HEK293 (cell line): ENCODE measurements around the gene MTA3.

ENCODE experiments used
- CTCF ChIA-PET: fragments of 350-600 bp; formaldehyde crosslinking; extraction: SDS; loops from one replicate; lab custom pipeline; 2021; ENCODE audit warnings: antibody characterized with exemption; lab: Yijun Ruan, JAX
- POLR2A ChIA-PET: fragments of 300-600 bp; formaldehyde crosslinking; extraction: SDS; loops from one replicate; lab custom pipeline; 2020; ENCODE audit warnings: antibody characterized with exemption, inconsistent platforms; lab: Yijun Ruan, JAX
- H3K27ac ChIP-seq: fragments of 200-500 bp; sonication (Bioruptor generic); 2 replicates; pipeline ENCODE4 v1.5.1; 2014; ENCODE audit warnings: low read depth, low read length, control low read depth, inconsistent platforms; ENCODE audit errors: extremely low read depth
- H3K36me3 ChIP-seq, 2 experiments: fragments of 200-500 bp in 1 of 2; sonication (Bioruptor generic) in 1 of 2; 1 replicate in 1 of 2; 2 replicates in 1 of 2; pipeline ENCODE4 v1.5.1; 2014 to 2017; ENCODE audit warnings: inconsistent platforms in 2 of 2, low read length in 2 of 2; ENCODE audit not compliant: control insufficient read depth in 2 of 2, insufficient read depth in 1 of 2
- H3K4me1 ChIP-seq: fragments of 200-500 bp; sonication (Bioruptor generic); 2 replicates; pipeline ENCODE4 v1.5.1; 2014; ENCODE audit warnings: mild to moderate bottlenecking, low read length, inconsistent platforms; ENCODE audit not compliant: control insufficient read depth, insufficient read depth
- H3K4me3 ChIP-seq: 2 replicates; pipeline ENCODE4 v1.5.1; 2011; ENCODE audit warnings: low read depth, mild to moderate bottlenecking, control low read depth, low read length, moderate library complexity
- H3K9me3 ChIP-seq: fragments of 200-500 bp; sonication (Bioruptor generic); 2 replicates; pipeline ENCODE4 v1.5.1; 2014; ENCODE audit warnings: low read depth, low read length, inconsistent platforms; ENCODE audit not compliant: control insufficient read depth, insufficient read depth
- CTCF ChIP-seq: fragments of 450-650 bp; formaldehyde crosslinking; IDR thresholded peaks from 2 replicates; pipeline ENCODE4 v1.5.1; 2016; ENCODE audit warnings: missing biosample characterization, missing genetic modification characterization
- FEZF1 ChIP-seq: fragments of 450-650 bp; formaldehyde crosslinking; IDR thresholded peaks from 2 replicates; pipeline ENCODE4 v1.5.1; 2016; ENCODE audit warnings: missing biosample characterization, missing genetic modification characterization
- GLIS2 ChIP-seq: fragments of 450-650 bp; formaldehyde crosslinking; IDR thresholded peaks from 2 replicates; pipeline ENCODE4 v1.5.1; 2016; ENCODE audit warnings: missing biosample characterization, missing genetic modification characterization
- INSM2 ChIP-seq: fragments of 450-650 bp; formaldehyde crosslinking; IDR thresholded peaks from 2 replicates; pipeline ENCODE4 v1.5.1; 2016; ENCODE audit warnings: missing biosample characterization, missing genetic modification characterization
- OVOL3 ChIP-seq: fragments of 450-650 bp; formaldehyde crosslinking; IDR thresholded peaks from 2 replicates; pipeline ENCODE4 v1.5.1; 2016; ENCODE audit warnings: missing biosample characterization, missing genetic modification characterization
- PRDM2 ChIP-seq: fragments of 450-650 bp; formaldehyde crosslinking; IDR thresholded peaks from 2 replicates; pipeline ENCODE4 v1.5.1; 2016; ENCODE audit warnings: missing biosample characterization, missing genetic modification characterization, borderline replicate concordance
- SP3 ChIP-seq: fragments of 450-650 bp; formaldehyde crosslinking; IDR thresholded peaks from 2 replicates; pipeline ENCODE4 v1.5.1; 2016; ENCODE audit warnings: missing biosample characterization, missing genetic modification characterization
- ZBTB49 ChIP-seq: fragments of 450-650 bp; formaldehyde crosslinking; IDR thresholded peaks from 2 replicates; pipeline ENCODE4 v1.5.1; 2016; ENCODE audit warnings: missing biosample characterization, missing genetic modification characterization, low read depth
- ZBTB6 ChIP-seq: fragments of 450-650 bp; formaldehyde crosslinking; IDR thresholded peaks from 2 replicates; pipeline ENCODE4 v1.5.1; 2017; ENCODE audit warnings: missing biosample characterization, missing genetic modification characterization
- ZNF121 ChIP-seq: fragments of 450-650 bp; formaldehyde crosslinking; IDR thresholded peaks from 2 replicates; pipeline ENCODE4 v1.5.1; 2016; ENCODE audit warnings: missing biosample characterization, missing genetic modification characterization
- ZNF2 ChIP-seq: fragments of 450-650 bp; formaldehyde crosslinking; IDR thresholded peaks from 2 replicates; pipeline ENCODE4 v1.5.1; 2016; ENCODE audit warnings: missing biosample characterization, missing genetic modification characterization
- ZNF394 ChIP-seq: fragments of 450-650 bp; formaldehyde crosslinking; IDR thresholded peaks from 2 replicates; pipeline ENCODE4 v1.5.1; 2016; ENCODE audit warnings: missing biosample characterization, missing genetic modification characterization, mild to moderate bottlenecking, moderate library complexity, borderline replicate concordance
- ZNF423 ChIP-seq: fragments of 450-650 bp; formaldehyde crosslinking; IDR thresholded peaks from 2 replicates; pipeline ENCODE4 v1.5.1; 2016; ENCODE audit warnings: missing biosample characterization, missing genetic modification characterization
- ZNF548 ChIP-seq: fragments of 450-650 bp; formaldehyde crosslinking; IDR thresholded peaks from 2 replicates; pipeline ENCODE4 v1.5.1; 2016; ENCODE audit warnings: missing biosample characterization, missing genetic modification characterization
- ZNF654 ChIP-seq: fragments of 450-650 bp; formaldehyde crosslinking; IDR thresholded peaks from 2 replicates; pipeline ENCODE4 v1.5.1; 2016; ENCODE audit warnings: low read depth, missing biosample characterization, missing genetic modification characterization
- ZNF660 ChIP-seq: fragments of 450-650 bp; IDR thresholded peaks from 2 replicates; pipeline ENCODE4 v1.5.1; 2018; ENCODE audit warnings: missing biosample characterization, mild to moderate bottlenecking, missing genetic modification characterization
- ZNF707 ChIP-seq: fragments of 450-650 bp; formaldehyde crosslinking; IDR thresholded peaks from 2 replicates; pipeline ENCODE4 v1.5.1; 2016; ENCODE audit warnings: missing biosample characterization, missing genetic modification characterization
- ZNF785 ChIP-seq: fragments of 450-650 bp; formaldehyde crosslinking; IDR thresholded peaks from 2 replicates; pipeline ENCODE4 v1.5.1; 2016; ENCODE audit warnings: missing biosample characterization, missing genetic modification characterization
- ZSCAN4 ChIP-seq: fragments of 450-650 bp; formaldehyde crosslinking; IDR thresholded peaks from 2 replicates; pipeline ENCODE4 v1.5.1; 2017; ENCODE audit warnings: missing biosample characterization, missing genetic modification characterization

Gene MTA3

GRCh38 chr2:42663106-42663780 lies 94.8 kb downstream of the MTA3 start:
- POLR2A ChIA-PET, result no interaction called here
- CTCF ChIA-PET, result interaction anchor here (0.6 to 3.0 kb wide), 21 partner anchors 8 to 588 kb away, joined by 3 to 27 read pairs (median 6); partner anchors contain the start of gene KCNG3
- peaks cover 21 to 23% of the 10 kb centered on the region in 2 experiments; a peak in 2 of 3 replicates for H3K36me3 ChIP-seq
- no peak overlapping the region for H3K4me3 ChIP-seq
- no peak overlapping the region for H3K27ac ChIP-seq
- H3K4me1 ChIP-seq, result peaks cover 2% of the 10 kb centered on the region; the same call in 1 of the 2 replicates
- H3K9me3 ChIP-seq, result no peaks in the 10 kb centered on the region
- TF ChIP-seq ZNF660 (tag by site-specific recombination), result 0 out of 2 replicates have a peak, but pooled peaks have one; percentile 24
- TF ChIP-seq CTCF (tag by site-specific recombination), result peak; percentile 56; the same call in 1 of the 2 replicates
- TF ChIP-seq ZNF2 (tag by site-specific recombination), result peak; percentile 75; the same call in 1 of the 2 replicates
- TF ChIP-seq ZNF654 (tag by site-specific recombination), result peak; percentile 85
- TF ChIP-seq ZNF707 (tag by site-specific recombination), result no peak
- no peak for TF ChIP-seq ZNF548 (tag by site-specific recombination)

GRCh38 chr2:42663828-42664227 lies 95.4 kb downstream of the MTA3 start:
- no peak overlapping the region for H3K4me3 ChIP-seq
- peaks cover 19 to 21% of the 10 kb centered on the region in 2 experiments; a peak in 2 of 3 replicates for H3K36me3 ChIP-seq
- H3K9me3 ChIP-seq, result no peaks in the 10 kb centered on the region
- no peak overlapping the region for H3K27ac ChIP-seq
- peaks cover 7% of the 10 kb centered on the region for H3K4me1 ChIP-seq
- POLR2A ChIA-PET, result no interaction called here
- CTCF ChIA-PET, result interaction anchor here (0.5 to 3.0 kb wide), 18 partner anchors 9 to 891 kb away, joined by 3 to 27 read pairs (median 8); partner anchors contain the start of gene KCNG3
- TF ChIP-seq ZNF394 (tag by site-specific recombination) (no peak), ZBTB49 (tag by site-specific recombination) (no peak), INSM2 (tag by site-specific recombination) (no peak), ZNF785 (tag by site-specific recombination) (no peak), GLIS2 (tag by site-specific recombination) (no peak), ZSCAN4 (tag by site-specific recombination) (no peak), PRDM2 (no peak), ZNF423 (no peak), FEZF1 (no peak), ZBTB6 (tag by site-specific recombination) (no peak), SP3 (no peak), ZNF121 (tag by site-specific recombination) (no peak), OVOL3 (tag by site-specific recombination) (no peak)
